IPS-11a (cell line): ENCODE measurements around the gene ARHGAP12.

Source experiments
- H3K4me3 ChIP-seq: one replicate; pipeline ENCODE4 v1.5.1; 2013; ENCODE audit warnings: low read depth, low read length, control low read depth

The ARHGAP12 gene

GRCh38 chr10:31822616-31823318 is 105.9 kb downstream of the ARHGAP12 start:
- H3K4me3 ChIP-seq: no peak overlapping the region

- H3K4me3 ChIP-seq: no peak overlapping the region
Measured at GRCh38 chr10:31822150-31822549, 106.5 kb downstream of the ARHGAP12 start.

DNA sequence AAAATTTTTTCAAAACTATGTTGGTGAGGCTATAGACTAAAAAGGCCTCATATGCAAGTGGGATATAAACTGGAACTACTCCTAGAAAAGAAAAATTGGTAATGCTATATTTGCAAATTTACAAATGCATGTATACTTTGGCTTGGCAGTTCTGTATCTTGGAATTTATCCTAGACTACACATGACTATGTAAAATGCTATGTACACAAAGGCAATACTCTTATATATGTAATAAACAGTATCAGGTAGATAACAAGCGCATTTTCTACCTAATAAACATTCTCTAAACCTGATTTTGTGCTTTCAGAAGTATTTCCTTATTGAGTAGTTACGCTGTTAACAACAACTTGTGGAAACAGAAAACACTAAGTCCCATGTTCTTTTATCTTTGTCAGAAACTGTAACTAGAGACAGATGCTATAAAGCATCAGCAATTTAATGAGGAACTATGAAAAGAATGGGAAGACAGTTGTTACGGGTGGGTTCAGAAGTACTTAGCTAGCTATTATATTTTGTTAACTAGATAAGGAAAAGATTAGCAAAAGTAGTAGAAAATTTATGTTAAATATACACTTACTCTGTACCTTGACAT is 107.8 kb downstream of the ARHGAP12 start:
- no peak overlapping the region for H3K4me3 ChIP-seq

DNA sequence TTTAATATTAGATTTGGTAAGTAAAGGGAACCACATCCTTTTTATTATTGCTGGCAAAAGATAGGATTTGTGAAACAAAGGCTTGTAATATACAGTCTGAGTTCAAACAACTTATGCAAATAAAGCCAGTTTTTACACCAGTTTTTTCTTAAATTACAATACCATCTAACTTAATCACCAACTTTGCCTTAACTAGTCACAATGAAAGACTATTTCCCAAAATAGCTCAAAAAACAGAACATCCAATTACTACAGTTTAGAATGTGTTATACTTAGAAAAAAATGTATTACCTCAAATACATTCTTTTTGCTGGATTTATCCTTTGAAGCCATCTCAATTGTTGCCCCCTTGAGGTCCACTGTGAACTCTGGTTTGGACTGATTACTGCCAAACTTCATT is 108.5 kb downstream of the ARHGAP12 start:
- no peak overlapping the region for H3K4me3 ChIP-seq

GRCh38 chr10:31819391-31819820 is 109.2 kb downstream of the ARHGAP12 start:
- no peak overlapping the region for H3K4me3 ChIP-seq

- H3K4me3 ChIP-seq: no peak overlapping the region
Measured at GRCh38 chr10:31816318-31816717, 112.3 kb downstream of the ARHGAP12 start.

DNA sequence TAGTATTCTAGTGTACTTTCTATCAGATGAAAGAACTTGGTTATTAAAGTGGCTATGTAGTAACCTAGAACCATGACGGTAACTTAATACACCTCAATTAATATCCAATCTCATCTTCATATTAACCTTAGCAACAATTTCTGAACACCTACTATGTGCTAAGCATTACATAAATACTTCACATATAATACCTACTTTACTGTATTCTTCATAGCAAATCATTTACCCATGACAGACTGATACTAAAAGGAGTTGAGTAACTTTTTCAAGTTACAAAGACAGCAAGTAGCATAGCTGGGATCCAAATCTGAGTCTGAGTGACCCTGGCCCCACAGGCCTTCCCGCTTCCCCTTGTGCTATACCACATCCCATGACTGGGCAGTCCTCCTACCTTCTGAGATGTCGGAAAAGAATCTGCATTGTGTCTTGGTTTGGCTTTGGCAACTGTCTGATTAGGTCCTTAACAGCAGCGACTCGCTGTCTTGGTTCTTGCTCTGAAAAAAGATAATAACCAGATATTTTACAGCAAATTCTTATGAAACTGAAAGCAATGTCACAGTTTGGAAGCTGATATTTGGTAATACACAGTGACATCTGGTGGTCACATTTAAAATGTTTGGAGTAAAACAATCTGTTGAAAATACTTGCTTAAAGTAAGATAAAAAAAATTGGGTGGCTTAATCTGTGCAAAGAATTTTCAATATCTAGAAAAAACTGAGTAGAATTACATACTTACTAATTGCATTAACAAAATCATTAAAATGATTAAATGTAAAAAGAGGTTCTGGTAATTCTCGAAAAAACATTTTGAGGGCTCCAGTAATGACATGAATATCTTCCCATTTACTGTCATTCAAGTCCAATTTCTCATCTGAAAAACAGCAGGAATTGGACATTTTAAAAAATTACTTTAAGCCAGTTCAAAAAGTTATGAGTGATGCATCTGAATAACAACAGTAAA is 120.1 kb downstream of the ARHGAP12 start:
- H3K4me3 ChIP-seq: no peak overlapping the region

DNA sequence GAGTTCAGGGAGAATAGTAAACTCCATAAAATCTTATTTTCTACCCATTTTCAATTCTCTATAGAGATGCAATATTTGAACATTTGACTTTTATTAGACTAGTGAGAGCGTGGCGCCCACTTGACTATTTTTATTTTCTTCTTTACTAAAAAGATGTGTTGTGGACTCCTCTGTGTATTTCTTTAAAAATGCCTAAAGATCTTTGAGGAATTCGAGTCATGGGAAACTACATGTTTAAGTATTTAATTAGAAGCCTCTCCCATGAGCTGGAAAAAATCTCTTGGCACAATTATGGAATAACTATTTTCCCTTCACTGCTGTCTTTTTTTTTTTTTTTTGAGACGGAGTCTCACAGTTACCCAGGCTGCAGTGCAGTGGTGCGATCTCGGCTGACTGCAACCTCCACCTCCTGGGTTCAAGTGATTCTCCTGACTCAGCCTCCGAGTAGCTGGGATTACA is 124.2 kb downstream of the ARHGAP12 start:
- no peak overlapping the region for H3K4me3 ChIP-seq

- H3K4me3 ChIP-seq: no peak overlapping the region
Measured at GRCh38 chr10:31803606-31804351, 124.9 kb downstream of the ARHGAP12 start.

GRCh38 chr10:31799181-31799580 is 129.4 kb downstream of the ARHGAP12 start:
- H3K4me3 ChIP-seq: no peak overlapping the region

DNA sequence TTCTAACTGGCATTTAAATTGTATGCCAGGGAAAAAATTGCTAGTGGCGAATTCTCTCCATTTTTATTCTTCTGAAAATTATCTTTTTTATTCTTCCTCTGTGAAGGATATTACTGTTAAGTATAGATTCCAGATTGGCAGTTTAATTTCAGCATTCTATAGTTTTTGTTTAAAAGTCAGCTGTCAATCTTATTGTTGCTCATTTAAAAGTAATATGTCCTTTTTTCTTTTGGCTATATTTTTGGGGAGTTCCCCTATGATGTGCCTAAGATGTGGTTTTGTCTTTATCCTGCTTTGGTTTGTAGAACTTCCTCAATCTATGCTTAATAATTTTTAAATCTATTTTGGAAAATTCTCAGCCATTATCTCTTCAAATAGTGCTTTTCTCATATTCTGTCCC is 135.9 kb downstream of the ARHGAP12 start:
- H3K4me3 ChIP-seq: no peak overlapping the region

GRCh38 chr10:31789555-31789954 is 139.1 kb downstream of the ARHGAP12 start:
- H3K4me3 ChIP-seq: no peak overlapping the region

- H3K4me3 ChIP-seq: no peak overlapping the region
Measured at GRCh38 chr10:31782701-31783100, 145.9 kb downstream of the ARHGAP12 start.

GRCh38 chr10:31780717-31781116 is 147.9 kb downstream of the ARHGAP12 start:
- H3K4me3 ChIP-seq: no peak overlapping the region

DNA sequence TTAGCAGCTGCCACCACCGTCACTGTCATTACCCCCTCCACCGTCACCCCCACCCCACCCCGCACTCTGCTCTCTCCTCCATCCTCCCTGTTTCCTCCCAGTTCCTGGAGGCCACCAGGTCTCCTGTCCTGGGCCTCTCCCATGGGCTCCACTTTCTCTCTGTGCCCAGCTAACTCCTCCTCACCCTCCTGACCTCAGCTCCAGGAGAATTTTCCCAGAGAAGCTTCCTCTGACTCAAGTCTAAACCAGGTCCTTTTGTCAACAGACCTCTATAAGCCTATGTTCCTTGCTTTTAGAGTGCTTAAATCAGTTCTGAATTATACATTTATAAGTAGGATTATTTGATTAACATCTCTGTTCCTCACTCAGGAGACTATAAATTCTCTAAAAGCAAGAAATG is 150.0 kb downstream of the ARHGAP12 start:
- H3K4me3 ChIP-seq: no peak overlapping the region

- no peak overlapping the region for H3K4me3 ChIP-seq
Measured at GRCh38 chr10:31776159-31776558, 152.5 kb downstream of the ARHGAP12 start.

DNA sequence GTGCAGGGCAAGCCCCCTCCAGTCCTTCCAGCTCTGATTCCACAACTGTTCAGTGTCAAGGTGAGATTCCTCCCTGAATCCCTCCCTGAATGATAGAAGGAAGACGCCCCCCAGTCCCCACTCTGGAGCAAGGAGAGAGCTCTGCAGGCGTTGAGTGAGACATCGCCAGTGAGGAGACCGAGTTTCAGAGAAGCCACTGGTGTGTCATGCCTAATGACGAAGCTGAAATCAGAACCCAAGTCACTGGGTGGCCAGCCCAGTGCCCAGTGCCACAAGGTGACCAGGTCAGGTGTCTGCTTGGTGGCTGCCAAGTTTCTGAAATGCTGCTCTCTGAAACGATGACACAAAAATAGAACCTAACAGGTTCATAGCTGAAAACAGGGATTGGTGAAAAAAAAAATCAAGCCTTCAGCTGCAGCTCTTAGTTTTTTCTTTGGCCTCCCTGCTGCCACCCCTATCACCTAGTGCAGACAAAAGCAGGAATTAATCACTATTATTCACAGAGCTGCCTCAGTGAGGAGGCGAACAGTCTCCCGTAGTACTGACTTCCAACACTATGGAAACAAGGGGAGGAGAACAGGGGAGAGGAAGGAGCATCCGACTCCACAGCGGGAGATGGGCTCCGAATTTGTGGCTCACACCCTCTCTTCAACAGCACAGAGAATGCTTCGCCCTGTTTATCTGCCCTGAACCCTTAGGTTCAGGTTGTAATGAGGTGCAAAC is 153.5 kb downstream of the ARHGAP12 start:
- H3K4me3 ChIP-seq: no peak overlapping the region

GRCh38 chr10:31774299-31774900 is 154.2 kb downstream of the ARHGAP12 start:
- no peak overlapping the region for H3K4me3 ChIP-seq

DNA sequence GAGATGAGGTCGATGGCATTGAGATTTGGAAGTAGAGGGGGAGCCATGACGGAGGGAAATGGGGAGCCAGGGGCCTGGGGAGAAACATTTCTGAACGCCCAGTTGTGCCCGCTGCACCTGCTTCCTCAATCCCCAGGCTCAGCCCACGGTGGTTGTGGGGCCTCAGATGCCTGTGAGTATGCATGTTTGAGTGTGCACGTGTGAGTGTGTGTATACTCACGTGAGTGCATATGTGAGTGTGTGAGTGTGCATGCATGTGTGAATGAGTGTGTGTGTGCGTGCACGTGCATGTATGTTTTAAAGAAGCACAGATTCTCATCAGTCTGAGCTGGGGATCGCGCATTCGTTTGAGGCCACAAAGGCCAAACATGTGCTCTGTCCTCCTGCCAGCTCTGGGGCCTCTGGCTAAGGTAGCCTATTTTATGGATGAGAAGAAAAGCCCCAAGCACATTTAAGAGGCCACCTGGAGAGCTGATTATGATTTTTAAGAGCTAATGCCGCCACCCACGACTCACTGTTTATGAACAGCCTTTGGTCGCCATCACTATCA is 154.8 kb downstream of the ARHGAP12 start:
- no peak overlapping the region for H3K4me3 ChIP-seq
